ENCODE measurements around the gene PTGER1. TPM values are rescaled to one million over a fixed set of nuclear protein-coding genes. Genes with fewer than 3 reads are reported as not detected.

The PTGER1 gene
- total and polyA plus RNA-seq, 9 of the 15 experiments (the other 6 are each of a cell fraction or from before 2014, with no cell fraction given) = 0.06 to 0.36 (median 0.31) TPM; not detected in 5

- TF ChIP-seq ARID3A (IDR thresholded peaks at IDR 0.05; ENCODE audit: borderline replicate concordance, low read depth, low read length) = no peak
- no peak for TF ChIP-seq ZNF551 (CRISPR knock-in tag; IDR thresholded peaks at IDR 0.05)
- no peak for TF ChIP-seq NR0B1 (IDR thresholded peaks at IDR 0.05; ENCODE audit: partially characterized antibody)
- TF ChIP-seq HNRNPUL1 (IDR thresholded peaks at IDR 0.05; ENCODE audit: low read length) = no peak
- no peak for TF ChIP-seq MLLT1 (IDR thresholded peaks at IDR 0.05)
- TF ChIP-seq RUNX1 (IDR thresholded peaks at IDR 0.05; ENCODE audit: low read depth) = no peak
- no peak for TF ChIP-seq DDX20 (tag; IDR thresholded peaks at IDR 0.05; ENCODE audit: low read depth)
- no peak for TF ChIP-seq KDM4B (IDR thresholded peaks at IDR 0.05; ENCODE audit: borderline replicate concordance in 2 of 2, low read depth in 1 of 2)
- no peak for TF ChIP-seq GATAD2B (IDR thresholded peaks at IDR 0.05; ENCODE audit: borderline replicate concordance)
- no peak for TF ChIP-seq HDAC3 (IDR thresholded peaks at IDR 0.05; ENCODE audit: borderline replicate concordance, partially characterized antibody)
- TF ChIP-seq ZNF644 (tag; IDR thresholded peaks at IDR 0.05; ENCODE audit: low read depth) = no peak
- TF ChIP-seq MED1 (CRISPR knock-in tag; IDR thresholded peaks at IDR 0.05; ENCODE audit: borderline replicate concordance) = no peak
- TF ChIP-seq TAL1 (IDR thresholded peaks at IDR 0.05) = peak; percentile 59
- no peak for TF ChIP-seq ZNF316 (IDR thresholded peaks at IDR 0.05)
- no peak for TF ChIP-seq NFXL1 (CRISPR knock-in tag; IDR thresholded peaks at IDR 0.05)
- no peak for TF ChIP-seq GATA2 (CRISPR knock-in tag; IDR thresholded peaks at IDR 0.05)
- TF ChIP-seq TCFL5 (CRISPR knock-in tag; conservative IDR thresholded peaks at IDR 0.05) = no peak
- no peak for TF ChIP-seq ZNF695 (CRISPR knock-in tag; IDR thresholded peaks at IDR 0.05)
- TF ChIP-seq ZNF197 (CRISPR knock-in tag; IDR thresholded peaks at IDR 0.05; ENCODE audit: low read depth) = no peak
- no peak for TF ChIP-seq ETV5 (CRISPR knock-in tag; IDR thresholded peaks at IDR 0.05; ENCODE audit: low read depth)
- no peak for TF ChIP-seq MLX (CRISPR knock-in tag; conservative IDR thresholded peaks at IDR 0.05)
- TF ChIP-seq ETV6 (IDR thresholded peaks at IDR 0.05; ENCODE audit: borderline replicate concordance in 1 of 2, low read depth in 2 of 2, low read length in 1 of 2) = no peak
- no peak for TF ChIP-seq ETV6 (CRISPR knock-in tag; IDR thresholded peaks at IDR 0.05; ENCODE audit: borderline replicate concordance)
- no peak for TF ChIP-seq ZBED1 (IDR thresholded peaks at IDR 0.05)
Measured at GRCh38 chr19:14425696-14426138, 49.4 kb downstream of the PTGER1 start (continued).
